ENCODE results near the gene RBM43. TPM values are rescaled to one million over a fixed set of nuclear protein-coding genes. Genes with fewer than 3 reads are reported as not detected.
A peak's percentile ranks its signal among the peaks of the same experiment; 100 is the strongest.
"Not testable (repeated sequence)": the region's sequence is repeated elsewhere in the genome, so short reads cannot be mapped to it uniquely, and the experiment has no call there.

Gene RBM43
- total RNA-seq, 1 experiment from 2014 or later = 1.9 TPM

DNA sequence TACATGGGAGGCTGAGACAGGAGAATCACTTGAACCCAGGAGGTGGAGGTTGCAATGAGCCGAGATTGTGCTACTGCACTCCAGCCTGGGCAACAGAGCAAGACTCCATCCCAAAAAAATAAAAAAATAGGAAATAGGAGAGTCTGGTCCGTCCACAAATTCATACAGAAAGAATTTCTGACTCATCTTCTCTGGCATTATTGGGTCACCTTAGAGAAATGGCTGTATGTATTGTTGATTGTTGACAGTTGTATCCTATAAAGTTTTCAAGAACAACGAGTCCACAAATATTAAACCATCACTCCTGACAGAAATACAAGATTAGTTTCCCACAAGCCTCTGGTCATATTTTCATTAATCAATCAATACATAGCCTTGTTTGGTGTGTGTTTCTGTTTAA, 20.4 kb downstream of the RBM43 start:
- Histone ChIP-seq H3K27me3 (no peaks in the 10 kb centered on the region), H3K9me3 (0 out of 2 replicates have a peak, but pooled peaks cover 2% of the 10 kb centered on the region), H3K4me3 (no peak overlapping the region), H3K36me3 (no peaks in the 10 kb centered on the region)
- DNase-seq = no peak

DNA sequence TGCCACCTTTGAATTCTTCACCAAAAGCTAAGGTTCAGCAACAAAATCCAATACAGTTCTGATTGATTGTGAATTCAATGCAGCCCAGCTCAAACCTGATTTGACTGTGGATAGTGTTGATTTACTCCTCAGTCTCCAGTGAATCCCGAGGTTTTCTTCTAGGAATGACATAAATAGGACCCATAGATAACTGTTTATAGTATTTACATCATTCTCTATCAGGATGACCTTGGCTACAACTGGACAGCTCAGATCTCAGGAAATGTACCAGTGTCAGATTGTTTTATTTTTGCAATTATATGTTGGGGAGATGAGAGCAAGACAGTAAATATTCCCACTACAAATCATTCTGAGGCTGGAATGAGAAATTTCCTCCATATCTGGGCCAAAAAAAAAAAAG, 21.2 kb downstream of the RBM43 start:
- H3K4me3 ChIP-seq = no peak overlapping the region
- 0 out of 2 replicates have a peak, but pooled peaks cover under 1% of the 10 kb centered on the region for H3K9me3 ChIP-seq
- no peak for DNase-seq
- H3K27me3 ChIP-seq = no peaks in the 10 kb centered on the region
- H3K36me3 ChIP-seq = no peaks in the 10 kb centered on the region

DNA sequence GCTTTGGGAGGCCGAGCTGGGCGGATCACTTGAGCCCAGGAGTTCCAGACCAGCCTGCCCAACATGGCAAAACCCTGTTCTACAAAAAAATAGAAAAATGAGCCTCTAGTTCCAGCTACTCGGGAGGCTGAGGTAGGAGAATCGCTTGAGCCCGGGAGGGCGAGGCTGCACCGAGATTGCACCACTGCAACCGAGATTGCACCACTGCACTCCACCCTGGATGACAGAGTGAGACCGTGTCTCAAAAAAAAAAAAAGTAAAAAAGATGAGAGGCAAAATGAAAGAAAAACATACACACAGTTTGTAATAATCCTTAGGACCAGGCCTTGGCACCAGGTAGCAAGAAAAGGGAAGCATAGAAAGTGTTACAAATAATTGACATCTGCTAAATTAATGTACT, 22.0 kb downstream of the RBM43 start:
- Histone ChIP-seq H3K9me3 (no peaks in the 10 kb centered on the region), H3K27me3 (no peaks in the 10 kb centered on the region), H3K36me3 (no peaks in the 10 kb centered on the region), H3K4me3 (no peak overlapping the region)
- no peak for DNase-seq

DNA sequence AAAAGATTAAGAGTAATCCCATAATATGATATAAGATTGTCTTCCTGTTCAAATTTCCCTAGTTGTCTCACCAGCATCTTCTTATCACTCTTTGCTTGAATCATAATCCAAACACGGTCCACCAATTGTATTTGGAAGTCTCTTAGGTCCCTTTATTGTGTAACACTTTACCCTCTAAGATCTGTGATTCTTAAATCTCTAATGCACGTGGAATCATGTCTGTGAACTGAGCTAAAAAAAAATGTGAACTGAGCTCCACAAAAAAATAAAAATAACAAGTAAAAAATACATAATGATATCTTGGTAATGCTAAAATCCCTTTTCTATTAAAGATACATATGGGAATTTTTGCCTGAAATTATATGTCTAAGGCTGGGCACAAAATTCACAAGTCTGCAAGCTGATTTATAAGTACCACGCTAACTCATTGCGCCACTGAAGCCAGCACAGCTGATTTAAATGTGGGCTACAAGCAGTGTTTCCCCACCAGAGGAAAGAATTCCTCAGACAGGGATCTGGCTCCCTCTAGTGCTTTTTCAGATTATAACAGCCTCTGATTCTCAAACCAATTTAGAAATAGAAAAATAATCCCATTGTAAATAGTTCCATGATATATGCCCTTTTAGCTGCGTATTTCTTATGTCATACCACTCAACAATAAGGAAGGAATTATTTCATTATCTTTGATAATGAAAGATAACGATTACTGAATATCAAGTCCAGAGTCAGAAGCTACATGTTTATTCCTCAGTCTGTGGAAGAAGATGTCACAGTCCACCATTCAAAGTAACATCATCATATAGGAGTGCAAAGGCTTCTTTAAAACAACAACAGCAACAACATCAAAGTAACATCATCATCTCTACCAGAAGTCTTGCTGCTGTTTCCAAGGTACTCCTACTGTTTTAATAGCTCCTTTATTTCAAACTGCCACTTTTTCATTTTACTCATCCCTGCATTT, 22.9 kb downstream of the RBM43 start:
- no peaks in the 10 kb centered on the region for H3K36me3 ChIP-seq
- no peak overlapping the region for H3K4me3 ChIP-seq
- no peaks in the 10 kb centered on the region for H3K9me3 ChIP-seq
- peak; percentile 49 for DNase-seq
- H3K27me3 ChIP-seq = no peaks in the 10 kb centered on the region

DNA sequence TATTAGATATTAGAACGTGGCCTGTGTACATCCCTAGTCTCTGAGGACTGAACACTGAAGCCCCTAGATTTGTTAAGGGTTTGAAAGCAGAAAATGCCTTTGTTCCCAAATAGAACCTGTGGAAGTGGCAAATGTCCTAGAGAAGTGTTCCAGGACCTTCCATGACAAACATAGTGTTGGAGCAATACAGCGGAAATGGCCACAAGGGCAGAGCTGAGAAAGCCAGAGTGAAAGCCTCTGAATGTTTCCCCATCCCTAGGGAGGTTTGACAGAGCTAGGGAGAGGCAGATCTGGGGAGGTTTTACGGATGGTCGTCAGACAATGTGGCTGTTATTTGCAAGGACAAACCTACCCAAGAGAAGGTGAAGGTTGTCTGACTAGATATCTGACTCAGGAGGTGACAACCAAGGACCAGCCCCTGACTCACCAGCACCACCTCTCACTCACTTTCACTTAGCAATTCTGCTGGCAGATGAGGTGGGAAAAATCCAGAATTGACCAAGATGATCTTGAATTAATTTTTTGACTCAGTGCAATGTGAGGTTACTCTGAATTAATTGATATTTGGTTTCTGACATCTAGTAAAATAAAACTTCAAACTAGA, 24.1 kb downstream of the RBM43 start:
- H3K27me3 ChIP-seq = no peaks in the 10 kb centered on the region
- H3K36me3 ChIP-seq = no peaks in the 10 kb centered on the region
- no peak overlapping the region for H3K4me3 ChIP-seq
- no peaks in the 10 kb centered on the region for H3K9me3 ChIP-seq
- DNase-seq = peak; percentile 13

DNA sequence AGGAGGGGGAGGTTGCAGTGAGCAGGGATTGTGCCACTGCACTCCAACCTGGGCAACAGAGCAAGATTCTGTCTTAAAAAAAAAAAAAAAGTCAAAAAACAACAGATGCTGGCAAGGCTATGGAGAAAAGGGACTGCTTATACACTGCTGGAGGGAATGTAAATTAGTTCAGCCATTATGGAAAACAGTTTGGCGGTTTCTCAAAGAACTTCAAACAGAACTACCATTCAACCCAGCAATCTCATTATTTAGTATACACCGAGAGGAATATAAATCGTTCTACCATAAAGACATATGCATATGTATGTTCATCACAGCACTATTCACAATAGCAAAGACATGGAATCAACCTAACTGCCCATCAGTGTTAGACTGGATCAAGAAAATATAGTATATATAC, 27.9 kb downstream of the RBM43 start:
- DNase-seq, H3K36me3 ChIP-seq, H3K9me3 ChIP-seq, H3K4me3 ChIP-seq, H3K27me3 ChIP-seq: not testable (repeated sequence)

DNA sequence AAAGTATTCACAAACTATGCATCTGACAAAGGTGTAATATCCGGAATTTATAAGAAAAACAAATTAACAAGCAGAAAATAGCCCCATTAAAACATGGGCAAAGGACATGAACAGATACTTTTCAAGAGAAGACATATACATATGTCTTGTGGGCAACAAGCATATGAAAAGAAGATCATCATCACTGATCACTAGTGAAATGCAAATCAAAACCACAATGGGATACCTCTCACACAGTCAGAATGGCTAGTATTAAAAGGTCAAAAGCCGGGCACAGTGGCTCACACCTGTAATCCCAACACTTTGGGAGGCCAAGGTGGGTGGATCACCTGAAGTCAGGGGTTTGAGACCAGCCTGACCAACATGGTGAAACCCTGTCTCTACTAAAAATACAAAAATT, 28.4 kb downstream of the RBM43 start:
- not testable (repeated sequence) for DNase-seq, H3K9me3 ChIP-seq, H3K4me3 ChIP-seq, H3K27me3 ChIP-seq, H3K36me3 ChIP-seq

DNA sequence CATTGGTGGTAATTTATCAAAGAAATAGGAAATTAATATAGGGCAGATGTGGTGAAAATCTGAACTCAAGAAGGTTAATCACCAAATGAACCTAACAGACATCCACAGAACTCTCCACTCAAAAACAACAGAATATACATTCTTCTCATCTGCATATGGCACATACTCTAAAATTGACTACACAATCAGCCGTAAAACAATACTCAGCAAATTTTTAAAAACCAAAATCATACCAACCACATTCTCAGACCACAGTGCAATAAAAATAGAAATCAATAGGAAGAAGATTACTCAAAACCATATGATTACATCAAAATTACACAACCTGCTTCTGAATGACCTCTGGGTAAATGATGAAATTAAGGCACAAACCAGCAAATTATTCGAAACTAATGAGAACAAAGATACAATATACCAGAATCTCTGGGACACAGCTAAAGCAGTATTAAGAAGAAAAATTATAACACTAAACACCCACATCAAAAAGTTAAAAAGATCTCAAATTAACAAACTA, 31.0 kb downstream of the RBM43 start:
- Histone ChIP-seq H3K27me3 (no peaks in the 10 kb centered on the region), H3K36me3 (no peaks in the 10 kb centered on the region), H3K4me3 (no peak overlapping the region), H3K9me3 (no peaks in the 10 kb centered on the region)
- no peak for DNase-seq

DNA sequence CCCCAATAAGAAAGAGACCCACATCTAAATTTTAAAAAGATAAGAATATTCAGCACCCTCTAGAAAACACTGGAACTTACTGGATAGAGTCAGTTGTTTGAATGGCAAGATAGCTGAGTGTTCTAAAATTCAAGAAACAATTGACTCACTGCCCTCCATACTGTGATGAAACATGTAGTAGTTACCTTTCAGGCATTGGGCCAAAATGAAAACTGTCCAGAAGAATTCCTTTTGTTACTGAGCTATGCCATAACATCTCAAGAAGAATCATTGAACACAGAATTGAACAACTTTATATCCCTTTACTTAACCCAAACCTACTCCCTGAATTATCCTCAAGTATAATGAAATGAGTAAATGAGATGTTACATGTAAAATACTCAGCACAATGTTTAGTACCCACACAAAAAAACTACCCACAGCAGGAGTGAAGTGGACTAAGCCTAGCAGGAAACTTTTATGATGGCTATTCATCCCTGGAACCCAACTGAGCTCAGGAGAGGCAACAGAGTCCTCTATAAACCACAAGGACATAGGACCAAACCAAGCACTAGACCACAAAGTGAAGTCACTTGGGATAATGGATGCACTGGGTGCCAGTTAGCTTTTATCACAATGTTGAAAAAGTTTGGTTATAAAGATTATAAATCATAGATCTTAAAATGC, 32.7 kb downstream of the RBM43 start:
- DNase-seq = no peak
- no peak overlapping the region for H3K4me3 ChIP-seq
- H3K36me3 ChIP-seq = no peaks in the 10 kb centered on the region
- H3K27me3 ChIP-seq = no peaks in the 10 kb centered on the region
- no peaks in the 10 kb centered on the region for H3K9me3 ChIP-seq

DNA sequence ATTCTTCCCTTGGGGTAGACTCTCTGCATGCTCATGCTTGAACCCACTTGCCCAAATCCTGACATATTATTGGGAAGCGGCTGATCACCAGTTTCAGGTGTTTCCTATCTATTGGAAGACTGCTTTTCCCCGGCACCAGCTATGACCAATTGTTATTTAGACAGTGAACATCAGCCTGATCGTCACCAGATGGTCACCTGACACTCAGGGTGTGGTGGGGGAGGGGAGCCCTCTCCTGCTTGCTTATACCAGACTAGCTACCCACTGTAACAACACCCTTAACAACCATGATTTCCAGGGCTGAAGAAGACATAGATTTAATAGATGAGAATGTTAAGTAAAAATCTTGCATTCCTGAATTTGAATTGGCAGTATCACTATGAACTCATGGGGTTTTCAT, 44.3 kb downstream of the RBM43 start:
- H3K27me3 ChIP-seq = no peaks in the 10 kb centered on the region
- no peak for DNase-seq
- H3K4me3 ChIP-seq = no peak overlapping the region
- no peaks in the 10 kb centered on the region for H3K9me3 ChIP-seq
- no peaks in the 10 kb centered on the region for H3K36me3 ChIP-seq

DNA sequence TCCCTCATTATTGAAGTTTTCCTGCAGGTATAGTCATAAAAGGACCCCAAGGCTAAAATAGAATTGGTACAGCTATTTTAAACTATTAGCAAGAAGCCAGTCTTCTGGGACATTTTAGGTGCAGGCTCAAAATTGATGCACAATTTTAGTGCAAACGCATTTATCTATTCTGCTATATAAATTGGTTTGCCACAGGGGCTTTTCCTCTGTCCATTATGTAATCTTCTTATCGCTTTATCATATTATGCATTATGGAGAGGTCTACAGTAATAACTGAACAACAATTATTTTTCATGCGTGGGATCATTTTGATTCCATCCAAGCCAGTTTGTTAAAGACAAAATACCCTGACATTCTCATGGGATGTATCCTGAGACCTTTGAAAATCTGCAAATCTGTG, 54.6 kb downstream of the RBM43 start:
- no peaks in the 10 kb centered on the region for H3K9me3 ChIP-seq
- no peaks in the 10 kb centered on the region for H3K27me3 ChIP-seq

DNA sequence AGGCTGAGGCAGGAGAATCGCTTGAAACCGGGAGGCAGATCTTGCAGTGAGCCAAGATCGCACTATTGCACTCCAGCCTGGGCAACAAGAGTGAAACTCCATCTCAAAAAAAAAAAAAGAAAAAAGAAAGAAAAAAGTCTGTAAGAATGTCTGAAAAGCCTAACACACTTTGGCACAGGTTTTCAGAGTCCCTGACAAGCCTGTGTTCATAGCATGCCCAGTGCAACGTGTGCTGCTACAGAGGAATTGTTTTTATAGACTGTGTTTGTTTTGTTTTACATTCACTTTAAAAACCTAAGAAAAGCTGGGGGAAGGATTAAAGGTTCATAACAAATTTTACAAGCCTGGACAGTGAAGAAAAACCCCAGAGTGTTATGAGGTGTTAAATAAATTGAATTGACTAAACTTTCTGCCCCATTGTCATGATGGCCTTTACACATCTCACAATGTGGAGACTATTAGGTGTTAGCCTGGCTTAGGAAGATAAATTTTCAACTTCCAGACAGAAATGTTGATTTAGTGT, 55.2 kb downstream of the RBM43 start:
- no peaks in the 10 kb centered on the region for H3K27me3 ChIP-seq
- no peak overlapping the region for H3K4me3 ChIP-seq
- no peak for DNase-seq
- H3K9me3 ChIP-seq = no peaks in the 10 kb centered on the region
- H3K36me3 ChIP-seq = no peaks in the 10 kb centered on the region

More for the DNA sequence above, 54.6 kb downstream of the RBM43 start:
- Histone ChIP-seq H3K36me3 (no peaks in the 10 kb centered on the region), H3K4me3 (no peak overlapping the region)
- DNase-seq = no peak

DNA sequence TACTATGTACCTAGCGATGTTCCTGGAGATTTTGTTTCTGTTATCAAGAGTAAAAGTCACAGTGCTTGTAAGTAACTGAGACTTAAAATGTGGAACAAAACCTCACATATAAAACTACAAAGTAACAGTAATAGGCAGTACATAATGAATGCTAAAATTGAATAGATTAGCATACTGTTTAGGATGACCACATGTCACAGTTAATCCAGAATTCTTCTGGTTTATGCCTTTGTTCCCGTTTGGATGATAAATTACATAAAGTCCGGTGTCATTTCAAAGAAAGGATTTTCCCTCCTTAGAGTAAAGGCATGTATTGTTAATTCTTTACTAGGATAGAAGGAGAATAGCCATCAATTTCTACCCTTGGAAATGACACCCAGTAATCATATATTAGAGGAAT, 56.1 kb downstream of the RBM43 start:
- Histone ChIP-seq H3K9me3 (no peaks in the 10 kb centered on the region; the same call in 1 of the 2 replicates), H3K36me3 (no peaks in the 10 kb centered on the region), H3K4me3 (no peak overlapping the region), H3K27me3 (no peaks in the 10 kb centered on the region)
- no peak for DNase-seq

DNA sequence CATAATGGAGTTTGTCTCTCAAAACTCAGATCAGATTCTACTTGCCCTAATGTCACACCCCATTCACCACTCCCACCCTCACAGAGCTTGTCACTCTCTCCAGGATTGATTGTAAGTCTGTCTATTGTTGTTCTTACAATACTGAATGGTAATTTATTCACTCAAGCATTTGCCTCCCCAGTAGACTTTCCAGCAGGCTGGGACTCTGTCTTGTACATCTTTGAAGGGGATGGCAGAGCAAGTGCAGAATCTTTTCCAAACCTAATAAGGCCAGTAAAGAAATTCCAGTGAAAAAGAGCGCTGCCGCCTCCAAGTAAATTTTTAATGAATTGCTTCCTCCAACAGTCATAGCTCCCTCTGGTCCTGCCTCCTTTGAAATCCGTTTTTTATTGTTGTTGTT, 56.9 kb downstream of the RBM43 start:
- no peaks in the 10 kb centered on the region; the same call in 1 of the 2 replicates for H3K9me3 ChIP-seq
- no peak overlapping the region for H3K4me3 ChIP-seq
- H3K36me3 ChIP-seq = no peaks in the 10 kb centered on the region
- H3K27me3 ChIP-seq = no peaks in the 10 kb centered on the region
- no peak for DNase-seq

DNA sequence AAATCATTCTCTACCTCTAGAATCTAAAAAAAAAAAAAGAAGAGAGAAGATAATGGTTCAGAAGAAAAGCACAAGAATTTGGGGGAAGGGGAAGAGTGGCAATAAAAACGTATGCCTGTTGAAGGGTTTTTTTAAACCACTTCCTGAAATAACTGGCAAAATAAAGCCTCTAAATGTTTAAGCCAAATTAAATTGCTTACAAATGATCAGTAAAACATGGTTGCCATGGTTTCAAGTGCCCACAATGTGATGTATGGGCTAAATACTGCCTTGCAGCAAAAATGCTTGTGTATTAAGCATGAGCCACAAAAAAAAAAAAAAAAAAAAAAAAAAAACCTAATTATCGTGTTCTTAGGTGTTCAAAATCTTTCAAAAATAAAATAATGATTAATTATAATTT, 60.8 kb downstream of the RBM43 start:
- H3K27me3 ChIP-seq = no peaks in the 10 kb centered on the region
- DNase-seq = no peak
- no peak overlapping the region for H3K4me3 ChIP-seq
- H3K9me3 ChIP-seq = no peaks in the 10 kb centered on the region; the same call in 1 of the 2 replicates
- H3K36me3 ChIP-seq = no peaks in the 10 kb centered on the region

DNA sequence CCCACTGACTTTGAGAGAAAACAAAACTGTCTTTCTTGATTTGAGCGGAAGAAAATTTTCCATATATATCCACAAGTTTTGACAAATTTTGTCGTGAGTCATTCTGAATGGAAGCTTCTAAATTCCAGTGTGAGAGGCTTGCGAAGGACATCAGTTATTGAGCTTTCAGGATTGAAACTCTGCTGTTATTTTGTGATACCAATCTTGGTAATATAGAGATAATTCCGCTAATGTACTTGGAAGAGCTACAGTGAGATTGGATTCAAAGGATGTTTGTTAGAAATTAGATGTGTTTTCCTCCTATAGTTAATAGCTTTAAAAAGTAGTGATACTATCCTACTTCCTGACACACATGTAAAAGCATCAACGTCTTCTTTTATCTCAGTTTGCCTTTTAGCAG, 61.4 kb downstream of the RBM43 start:
- DNase-seq = no peak
- H3K4me3 ChIP-seq = no peak overlapping the region
- H3K36me3 ChIP-seq = no peaks in the 10 kb centered on the region
- no peaks in the 10 kb centered on the region for H3K27me3 ChIP-seq
- H3K9me3 ChIP-seq = no peaks in the 10 kb centered on the region; the same call in 1 of the 2 replicates

DNA sequence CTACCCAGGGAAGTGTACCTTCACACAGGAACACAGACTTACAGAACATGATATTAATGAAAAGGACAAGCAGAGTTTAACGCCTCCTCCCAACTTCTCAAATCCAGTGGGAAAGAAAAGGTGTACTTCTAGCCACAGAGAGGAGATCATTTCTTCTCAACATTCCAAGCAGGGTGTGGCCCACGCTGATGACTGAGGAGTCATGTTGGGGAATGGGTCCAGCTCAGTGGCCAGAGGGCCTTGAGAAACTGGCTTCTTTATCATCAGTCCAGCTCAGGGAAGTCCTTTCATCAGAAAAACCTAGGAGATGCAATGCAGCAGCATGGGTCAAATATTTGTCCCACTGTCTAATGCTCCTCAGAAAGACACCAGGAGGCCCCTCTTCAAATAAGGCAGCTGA, 63.0 kb downstream of the RBM43 start:
- Histone ChIP-seq H3K36me3 (no peaks in the 10 kb centered on the region), H3K9me3 (no peaks in the 10 kb centered on the region; the same call in 1 of the 2 replicates), H3K4me3 (no peak overlapping the region), H3K27me3 (no peaks in the 10 kb centered on the region)
- peak; percentile 27 for DNase-seq

All from MG63 (cell line).